IPS-18c (cell line): ENCODE results near the gene SESN1.

ENCODE experiments used
- H3K4me3 ChIP-seq: 2 replicates; pipeline ENCODE4 v1.7.0; 2013; ENCODE audit warnings: low read depth, mild to moderate bottlenecking, low read length, moderate library complexity; ENCODE audit not compliant: insufficient read depth
- H3K9me3 ChIP-seq: one replicate; pipeline ENCODE4 v1.6.1; 2013; ENCODE audit warnings: mild to moderate bottlenecking, low read length, moderate library complexity; ENCODE audit not compliant: control insufficient read depth, insufficient read depth

SESN1 gene

DNA sequence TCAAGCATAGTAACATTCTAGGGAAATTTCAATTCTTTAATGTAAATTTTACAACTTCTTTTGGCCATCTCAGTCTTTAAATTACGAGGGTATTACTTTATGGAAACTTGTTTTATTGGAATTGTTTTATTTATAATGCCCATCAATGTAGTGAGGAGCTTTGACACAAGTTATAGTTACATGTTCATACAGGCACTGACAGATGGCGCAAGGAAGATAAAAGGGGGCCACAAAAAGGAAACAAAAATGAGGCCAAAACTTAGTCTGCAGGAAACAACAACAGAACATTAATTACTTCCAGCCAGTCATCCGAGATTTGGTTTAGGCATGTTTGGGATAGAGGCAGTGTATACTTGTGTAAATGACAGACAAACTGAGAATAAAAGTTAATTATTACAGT is 18.3 kb downstream of the SESN1 start:
- Histone ChIP-seq H3K4me3 (no peak overlapping the region), H3K9me3 (no peaks in the 10 kb centered on the region)

DNA sequence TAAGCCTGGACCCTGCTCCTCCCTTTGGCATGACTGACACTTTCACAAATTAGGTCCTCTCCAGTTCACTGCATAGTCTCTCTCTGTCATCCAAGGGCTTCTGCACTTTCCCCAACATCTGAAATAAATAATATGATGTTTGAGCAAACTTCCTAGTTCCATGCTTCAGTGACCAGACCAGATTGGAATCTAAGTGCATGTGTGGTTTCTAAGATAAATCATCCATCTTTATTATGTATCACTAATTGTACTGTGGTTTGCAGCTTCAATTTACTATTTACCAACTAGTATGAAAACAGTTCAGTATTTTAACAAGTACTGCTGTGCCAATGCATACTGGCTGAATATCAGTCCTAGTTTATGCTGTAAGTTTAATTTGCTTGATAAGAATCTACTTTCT is 18.7 kb downstream of the SESN1 start:
- H3K9me3 ChIP-seq, result no peaks in the 10 kb centered on the region
- H3K4me3 ChIP-seq, result no peak overlapping the region

DNA sequence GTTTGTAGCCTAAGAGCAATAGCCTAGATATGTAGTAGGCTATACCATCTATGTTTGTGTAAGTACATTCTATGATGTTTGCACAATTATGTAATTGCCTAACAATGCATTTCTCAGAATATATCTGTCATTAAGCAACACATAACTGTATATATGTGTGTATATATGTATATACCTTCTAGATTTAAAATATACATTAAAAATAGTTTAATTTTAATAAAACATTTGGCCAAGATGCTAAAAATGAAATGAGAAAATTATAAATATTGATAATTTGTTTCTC is 20.6 kb downstream of the SESN1 start:
- Histone ChIP-seq H3K9me3 (no peaks in the 10 kb centered on the region), H3K4me3 (no peak overlapping the region)

DNA sequence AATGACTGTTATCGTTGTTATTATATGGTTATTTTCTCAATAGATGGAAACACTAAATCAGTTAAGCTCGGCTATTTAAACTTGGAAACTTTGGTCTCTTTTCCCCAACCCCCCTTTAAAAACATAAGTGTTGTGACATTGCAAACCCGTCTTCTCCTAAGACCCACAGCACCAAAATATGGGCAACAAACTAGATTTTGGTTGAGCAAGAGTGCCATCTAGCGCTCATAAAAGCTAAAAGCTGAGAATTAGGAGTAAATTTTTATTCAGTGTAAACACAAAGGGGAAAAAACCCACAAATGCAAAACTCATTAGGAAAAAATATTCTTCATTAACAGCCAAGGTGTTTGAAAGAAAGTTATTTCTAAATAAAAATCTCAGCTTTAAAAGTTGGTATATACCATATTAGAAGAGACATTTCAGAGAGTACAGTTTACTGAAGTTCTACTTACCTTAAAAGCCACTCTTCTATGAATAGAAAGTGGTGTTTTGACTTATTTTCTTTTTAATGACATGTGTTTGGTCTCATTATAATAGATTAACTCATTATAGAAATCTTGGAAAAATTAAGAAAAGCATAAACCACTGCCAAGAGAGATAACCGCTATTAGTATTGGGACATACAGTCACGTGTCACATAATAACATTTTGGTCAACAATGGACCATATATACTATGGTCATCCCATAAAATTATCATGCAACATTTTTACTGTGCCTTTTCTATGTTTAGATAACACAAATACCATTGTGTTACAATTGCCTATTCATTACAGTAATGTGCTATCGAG is 21.1 kb downstream of the SESN1 start:
- H3K4me3 ChIP-seq, result no peak overlapping the region
- H3K9me3 ChIP-seq, result no peaks in the 10 kb centered on the region

DNA sequence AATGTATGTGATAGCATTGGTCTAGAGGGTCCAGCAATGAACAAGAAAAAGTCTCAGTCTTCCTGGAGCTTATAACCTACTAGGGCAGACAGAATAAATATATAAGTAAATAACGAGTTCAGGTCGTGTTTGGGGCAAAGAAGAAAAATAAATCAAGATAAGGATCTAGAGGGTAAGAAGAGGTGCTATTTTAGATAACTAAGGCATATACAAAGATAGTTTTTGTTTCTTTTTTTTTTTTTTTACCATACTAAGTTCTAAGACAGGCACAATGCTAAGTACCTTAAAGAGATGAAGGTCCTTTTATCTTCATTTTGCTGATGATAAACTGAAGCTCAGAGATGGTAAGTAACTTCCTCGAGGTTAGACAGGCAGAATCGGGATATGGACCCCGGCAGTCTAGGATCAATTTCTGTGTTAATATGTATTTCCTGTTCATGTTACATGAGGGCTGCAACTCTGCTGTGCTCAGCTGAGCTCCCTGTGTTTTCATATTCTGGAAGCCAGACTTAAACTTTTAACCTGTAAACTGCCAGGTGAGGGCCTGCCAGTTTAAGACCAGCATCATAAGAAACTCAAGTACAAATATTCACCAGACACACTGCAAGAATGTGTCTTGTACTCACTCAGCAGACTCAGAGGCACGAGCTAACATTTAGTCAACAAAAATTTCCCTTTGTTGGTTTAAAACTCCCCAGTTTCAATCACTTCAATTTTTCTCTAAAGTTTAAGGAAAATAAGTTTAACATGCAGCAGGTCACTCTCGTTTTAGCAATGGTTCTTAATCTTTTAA is 23.3 kb downstream of the SESN1 start:
- Histone ChIP-seq H3K9me3 (no peaks in the 10 kb centered on the region), H3K4me3 (no peak overlapping the region)

DNA sequence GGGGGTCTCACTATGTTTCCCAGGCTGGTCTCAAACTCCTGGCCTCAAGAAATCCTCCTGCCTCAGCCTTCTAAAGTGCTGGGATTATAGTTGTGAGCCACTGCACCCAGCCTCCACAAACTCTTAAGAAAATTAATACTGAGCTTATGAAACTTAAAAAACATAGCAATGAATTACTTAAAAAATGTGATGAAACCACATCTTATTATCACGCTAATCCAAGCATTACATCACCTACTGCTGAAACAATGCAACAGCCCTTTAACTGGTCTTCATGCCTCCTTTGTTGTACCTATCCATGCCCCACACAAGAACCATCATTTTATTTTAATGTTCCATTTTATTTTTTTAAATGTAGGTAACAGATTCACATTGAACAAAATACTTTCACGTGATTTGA is 24.9 kb downstream of the SESN1 start:
- H3K4me3 ChIP-seq, result no peak overlapping the region
- no peaks in the 10 kb centered on the region for H3K9me3 ChIP-seq

GRCh38 chr6:109062767-109063352 is 31.8 kb downstream of the SESN1 start:
- Histone ChIP-seq H3K9me3 (no peaks in the 10 kb centered on the region), H3K4me3 (no peak overlapping the region)

- Histone ChIP-seq H3K4me3 (no peak overlapping the region), H3K9me3 (no peaks in the 10 kb centered on the region)
Observed at GRCh38 chr6:109062216-109062615, 32.4 kb downstream of the SESN1 start.

DNA sequence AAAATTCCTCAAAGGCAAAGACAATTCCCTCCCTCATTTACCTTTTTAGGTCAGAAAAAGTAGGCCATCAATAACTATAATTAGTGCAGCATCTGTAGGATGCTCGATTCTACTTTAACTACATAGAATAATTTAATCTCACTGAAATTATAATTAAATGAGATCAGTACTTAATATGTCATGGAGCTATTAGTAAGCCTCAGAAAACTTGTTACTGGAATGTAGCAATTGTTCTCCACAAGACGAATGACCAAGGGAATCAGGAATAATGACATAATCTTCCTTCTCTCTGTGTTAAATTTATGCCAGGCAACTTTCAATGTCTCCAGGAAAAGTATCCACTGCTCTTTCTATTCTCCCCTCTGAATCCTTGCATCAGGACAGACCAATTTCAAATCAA is 34.1 kb downstream of the SESN1 start:
- H3K4me3 ChIP-seq, result no peak overlapping the region
- H3K9me3 ChIP-seq, result no peaks in the 10 kb centered on the region

GRCh38 chr6:109059571-109060021 is 35.0 kb downstream of the SESN1 start:
- no peaks in the 10 kb centered on the region for H3K9me3 ChIP-seq
- H3K4me3 ChIP-seq, result no peak overlapping the region

DNA sequence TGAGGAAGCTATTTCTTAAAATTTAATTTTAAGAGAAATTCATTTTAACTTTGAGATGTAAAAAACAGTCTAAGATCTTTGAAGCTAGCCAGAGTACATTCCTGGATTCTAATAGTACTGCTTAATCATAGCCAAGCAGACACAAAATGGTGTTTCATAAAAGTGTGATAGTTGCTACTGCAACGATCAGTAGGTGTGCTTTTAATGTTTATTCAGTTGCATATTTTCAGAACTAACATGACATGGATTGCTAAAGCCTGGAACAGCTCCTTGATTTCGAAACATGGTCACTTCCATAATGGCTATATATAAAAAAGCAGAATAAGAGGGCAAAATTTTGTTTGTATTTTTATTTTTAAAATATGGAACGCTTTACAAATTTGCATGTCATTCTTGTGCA is 35.5 kb downstream of the SESN1 start:
- no peaks in the 10 kb centered on the region for H3K9me3 ChIP-seq
- no peak overlapping the region for H3K4me3 ChIP-seq

DNA sequence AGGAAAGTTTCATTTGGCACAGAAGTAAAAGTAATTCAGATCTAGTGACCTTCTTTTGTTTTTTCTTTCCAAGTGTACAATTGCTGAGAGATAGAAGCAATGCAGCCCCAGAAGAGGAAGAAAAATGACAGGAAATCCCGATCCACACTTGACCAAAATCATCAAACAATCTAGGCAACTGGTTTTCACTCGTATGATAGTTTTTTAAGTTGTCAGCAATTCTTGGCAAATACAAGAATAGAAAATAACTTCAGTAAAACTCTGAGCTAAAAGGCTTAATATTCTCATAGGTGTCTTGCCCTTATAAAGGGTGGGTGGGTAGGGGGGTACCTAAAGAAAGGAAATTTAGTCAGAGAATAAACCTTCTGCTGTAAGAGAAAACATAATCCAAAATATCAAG is 36.0 kb downstream of the SESN1 start:
- no peak overlapping the region for H3K4me3 ChIP-seq
- no peaks in the 10 kb centered on the region for H3K9me3 ChIP-seq

DNA sequence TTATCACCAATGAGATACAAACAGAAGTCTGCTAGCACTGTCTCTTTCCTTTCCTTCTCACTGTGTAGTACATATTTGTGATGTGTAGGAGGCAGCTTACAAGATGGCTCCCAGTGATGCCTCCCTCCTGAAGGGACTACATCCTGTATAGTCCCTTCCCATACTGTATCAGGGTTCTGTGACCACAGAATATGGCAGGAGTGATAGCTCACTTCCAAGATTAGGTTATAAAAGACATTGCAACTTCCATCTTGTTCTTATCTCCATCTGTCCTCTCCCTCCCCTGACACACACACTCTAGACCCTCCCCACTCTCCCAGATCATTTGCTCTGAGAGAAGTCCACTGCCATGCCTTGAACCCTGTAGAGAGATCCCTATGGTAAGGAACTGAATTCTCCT is 38.0 kb downstream of the SESN1 start:
- Histone ChIP-seq H3K4me3 (no peak overlapping the region), H3K9me3 (no peaks in the 10 kb centered on the region)

DNA sequence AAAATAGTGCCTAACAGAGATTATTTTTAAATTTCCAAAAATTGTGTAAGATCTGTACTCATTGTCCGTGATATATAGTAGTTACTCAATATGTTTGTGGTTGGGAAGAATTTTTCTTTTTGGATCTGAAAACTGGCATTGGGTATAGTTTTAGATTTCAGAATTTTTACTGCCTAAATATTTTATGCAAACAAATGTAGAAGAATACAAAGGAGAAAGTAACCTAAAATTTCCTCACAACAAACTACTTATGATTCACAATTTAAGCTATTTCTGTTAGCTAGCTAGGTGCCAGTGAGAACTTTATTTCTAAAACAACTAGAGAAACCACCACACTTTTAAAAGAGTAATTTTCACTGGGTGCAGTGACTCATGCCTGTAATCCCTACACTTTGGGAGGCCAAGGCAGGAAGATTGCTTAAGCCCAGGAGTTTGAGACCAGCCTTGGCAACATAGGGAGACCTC is 38.8 kb downstream of the SESN1 start:
- H3K9me3 ChIP-seq, result no peaks in the 10 kb centered on the region
- H3K4me3 ChIP-seq, result no peak overlapping the region

DNA sequence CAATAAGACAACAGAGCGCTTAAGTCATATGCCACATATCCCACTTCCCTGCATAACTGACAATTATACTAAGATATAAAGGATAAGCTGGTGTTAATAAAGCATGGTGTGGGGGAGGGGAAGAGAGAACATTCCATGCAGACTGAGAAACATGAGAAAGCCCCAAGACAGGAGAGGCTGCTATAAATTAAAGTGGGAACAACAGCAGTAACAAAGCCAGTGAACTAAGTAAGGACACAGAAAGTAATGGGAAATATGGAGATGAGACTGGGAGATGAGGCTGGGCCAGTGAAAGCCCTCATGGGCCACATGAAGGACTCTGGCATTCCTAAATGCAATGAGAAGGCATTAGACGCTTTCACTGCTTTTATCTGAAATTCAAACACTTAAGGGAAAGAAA is 41.3 kb downstream of the SESN1 start:
- Histone ChIP-seq H3K9me3 (no peaks in the 10 kb centered on the region), H3K4me3 (no peak overlapping the region)

DNA sequence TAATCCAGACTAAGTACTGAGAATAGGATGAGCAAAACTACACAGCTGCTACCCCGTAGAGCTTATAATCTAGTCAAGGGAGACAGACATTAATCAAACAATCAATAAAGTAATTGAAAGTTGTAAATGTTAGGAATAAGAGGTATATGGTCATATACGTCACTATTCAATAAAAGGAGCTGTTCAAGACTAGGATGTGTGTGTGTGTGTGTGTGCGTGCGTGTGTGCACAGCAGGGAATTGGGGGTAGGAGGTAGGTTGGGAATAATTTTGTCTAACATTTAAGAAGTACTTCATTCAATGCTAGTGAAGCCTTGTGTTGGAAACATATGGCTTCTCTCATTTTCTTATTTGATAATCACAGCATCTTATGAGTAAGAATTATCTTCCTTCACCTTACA is 41.8 kb downstream of the SESN1 start:
- Histone ChIP-seq H3K4me3 (no peak overlapping the region), H3K9me3 (no peaks in the 10 kb centered on the region)

- H3K9me3 ChIP-seq, result no peaks in the 10 kb centered on the region
- H3K4me3 ChIP-seq, result no peak overlapping the region
Observed at GRCh38 chr6:109052018-109052651, 42.5 kb downstream of the SESN1 start.
